ENCODE results near the gene RBM38.

Gene RBM38

GRCh38 chr20:57375652-57376230, 15.5 kb upstream of the RBM38 start:
- DNase-seq: no peak

- no peak for DNase-seq
These were observed 13.8 kb upstream of the RBM38 start for GRCh38 chr20:57377350-57377749.

- DNase-seq: no peak
These were observed 13.1 kb upstream of the RBM38 start for GRCh38 chr20:57378107-57378506.

- DNase-seq: no peak
These were observed 12.4 kb upstream of the RBM38 start for GRCh38 chr20:57378646-57379262.

- DNase-seq: no peak
These were observed 11.9 kb upstream of the RBM38 start for GRCh38 chr20:57379263-57379647.

- no peak for DNase-seq
These were observed 11.0 kb upstream of the RBM38 start for GRCh38 chr20:57380081-57380750.

- DNase-seq: peak; percentile 83
These were observed 9.3 kb upstream of the RBM38 start for GRCh38 chr20:57381596-57382503.

GRCh38 chr20:57382516-57382915, 8.7 kb upstream of the RBM38 start:
- DNase-seq: no peak

GRCh38 chr20:57383447-57384347, 7.5 kb upstream of the RBM38 start:
- DNase-seq: no peak

- DNase-seq: no peak
These were observed 6.7 kb upstream of the RBM38 start for GRCh38 chr20:57384486-57384885.

- DNase-seq: no peak
These were observed 6.0 kb upstream of the RBM38 start for GRCh38 chr20:57384953-57385761.

- DNase-seq: no peak
These were observed 5.3 kb upstream of the RBM38 start for GRCh38 chr20:57385940-57386339.

- no peak for DNase-seq
These were observed 4.4 kb upstream of the RBM38 start for GRCh38 chr20:57386762-57387161.

GRCh38 chr20:57387463-57387862, 3.7 kb upstream of the RBM38 start:
- no peak for DNase-seq

GRCh38 chr20:57387945-57388371, 3.2 kb upstream of the RBM38 start:
- DNase-seq: no peak

- peak; percentile 69 for DNase-seq
These were observed 2.1 kb upstream of the RBM38 start for GRCh38 chr20:57388953-57389694.

- DNase-seq: peak; percentile 57
These were observed 1.2 kb upstream of the RBM38 start for GRCh38 chr20:57389695-57390603.

- DNase-seq: peak; percentile 56
These were observed 474 bp downstream of the RBM38 start for GRCh38 chr20:57391439-57392301.
